Placental epithelial cell (primary cell): ENCODE data around the gene ITSN2. TPM values are rescaled to one million over a fixed set of nuclear protein-coding genes. Genes with fewer than 3 reads are reported as not detected.

Source experiments
- small RNA-seq: library from RNA; depleted of rRNA; stranded (forward); fragments of <200 nt; gene quantifications from one replicate; pipeline ENCODE3, GENCODE V24; 2012
- total RNA-seq: library from RNA; depleted of rRNA; stranded (reverse); fragments of >200 nt; gene quantifications from 2 replicates; pipeline ENCODE4 v1.2.3, GENCODE V29; 2012

ITSN2 gene
- 15.3 and 21.8 TPM in 2 replicates for total RNA-seq

DNA sequence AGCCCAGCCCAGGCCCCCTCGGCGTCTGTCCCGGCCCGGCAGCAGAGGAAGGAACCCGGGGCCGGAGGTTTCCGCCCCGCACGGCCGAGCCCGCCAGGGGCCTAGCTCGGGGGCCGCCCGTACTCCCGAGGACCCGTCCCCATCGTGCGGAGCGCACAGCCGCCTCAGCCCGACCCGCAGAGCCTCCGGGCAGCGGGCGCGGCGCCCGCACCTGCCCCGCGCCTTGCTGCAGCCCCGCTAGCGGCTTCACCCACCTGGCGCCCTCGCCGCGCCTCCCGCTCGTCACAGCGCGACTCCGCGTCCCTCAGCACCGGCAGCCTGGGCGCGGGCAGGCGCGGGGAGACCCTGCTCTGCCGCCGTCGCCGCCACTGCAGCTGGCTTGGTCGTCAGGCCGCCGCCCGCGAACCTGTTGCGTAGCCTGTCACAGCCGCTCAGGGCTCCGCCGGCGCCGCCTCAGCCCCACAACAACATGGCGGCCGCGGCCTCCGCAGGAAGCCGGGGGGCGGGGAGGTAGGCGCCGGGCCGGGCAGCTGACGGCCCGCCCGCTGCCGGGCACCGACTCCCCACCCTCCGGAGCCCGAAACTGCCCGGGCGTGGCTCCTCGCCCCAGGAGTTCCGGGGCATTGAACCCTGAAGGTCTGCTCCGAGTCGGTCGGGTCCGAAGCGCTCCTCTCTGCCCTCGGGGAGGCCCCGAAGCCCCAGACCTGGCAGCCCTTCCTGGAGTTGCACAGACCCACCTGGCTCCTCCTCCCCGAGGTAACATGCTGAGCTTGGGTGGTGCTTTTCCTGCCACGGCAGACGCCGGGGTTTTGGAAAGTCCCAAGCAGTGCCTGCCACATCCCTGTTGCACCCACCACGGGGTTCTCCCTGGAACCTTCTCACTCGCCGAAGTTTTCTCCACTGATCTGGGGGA is at the start of gene ITSN2:
Gene ITSN2 (minus strand): TSS at position 487 of the 913 bp plus-strand sequence. CDS start 32,454 bp downstream, outside the sequence.

GRCh38 chr2:24174851-24175277 is 185.5 kb downstream of the ITSN2 start, which contains the start of gene FAM228A:
TSS of gene FAM228A (plus strand) at chr2:24175053. CDS start at chr2:24175481, 428 bp downstream.

Small RNA genes lying within 50 kb of the gene (small RNA-seq; reads per million reads assigned to genes)
- gene HMGN2P20, result not detected
- gene RF00602, result not detected

Other genes with a start within 250 kb of the ITSN2 start
- gene PFN4, start 237.2 kb downstream of the ITSN2 start, total RNA-seq, result 2.4 TPM in 2 replicates
- gene FAM228B, start 237.1 kb downstream of the ITSN2 start, total RNA-seq, result 5.1 and 13.7 TPM in 2 replicates
- gene FAM228A, start 185.5 kb downstream of the ITSN2 start, total RNA-seq, result 1.6 and 3.9 TPM in 2 replicates
- 22.1 and 26.3 TPM in 2 replicates for gene NCOA1, start 130.7 kb upstream of the ITSN2 start, total RNA-seq